GM18867 (cell line): ENCODE measurements around the gene SUGP2.

Experiments
- ATAC-seq: cut with Tn5 transposase; IDR thresholded peaks from one replicate; pipeline ENCODE4 v1.9.1; 2021; ENCODE audit warnings: mild to moderate bottlenecking, moderate library complexity; ENCODE audit not compliant: unreplicated experiment

SUGP2 gene

GRCh38 chr19:18993115-18993514 is 40.2 kb downstream of the SUGP2 start:
- ATAC-seq, result no peak

- ATAC-seq, result no peak
These were observed 40.6 kb downstream of the SUGP2 start for GRCh38 chr19:18992696-18993095.

- no peak for ATAC-seq
These were observed 41.8 kb downstream of the SUGP2 start for GRCh38 chr19:18991468-18991867.

- ATAC-seq, result no peak
These were observed 42.3 kb downstream of the SUGP2 start for GRCh38 chr19:18991006-18991405.

- no peak for ATAC-seq
These were observed 43.1 kb downstream of the SUGP2 start for GRCh38 chr19:18990128-18990708.

GRCh38 chr19:18989316-18989715 is 44.0 kb downstream of the SUGP2 start:
- ATAC-seq, result no peak

- ATAC-seq, result no peak
These were observed 45.9 kb downstream of the SUGP2 start for GRCh38 chr19:18987456-18987855.

GRCh38 chr19:18985257-18985656 is 48.1 kb downstream of the SUGP2 start:
- ATAC-seq, result no peak

- ATAC-seq, result no peak
These were observed 49.1 kb downstream of the SUGP2 start for GRCh38 chr19:18984251-18984650.

GRCh38 chr19:18982669-18983068 is 50.6 kb downstream of the SUGP2 start:
- no peak for ATAC-seq

GRCh38 chr19:18980432-18981020 is 52.8 kb downstream of the SUGP2 start:
- no peak for ATAC-seq

GRCh38 chr19:18978616-18979015 is 54.7 kb downstream of the SUGP2 start:
- ATAC-seq, result no peak

- ATAC-seq, result no peak
These were observed 57.4 kb downstream of the SUGP2 start for GRCh38 chr19:18975869-18976268.

- no peak for ATAC-seq
These were observed 58.3 kb downstream of the SUGP2 start for GRCh38 chr19:18975011-18975410.

- no peak for ATAC-seq
These were observed 60.5 kb downstream of the SUGP2 start for GRCh38 chr19:18972851-18973250.

- no peak for ATAC-seq
These were observed 61.0 kb downstream of the SUGP2 start for GRCh38 chr19:18972301-18972811.

- no peak for ATAC-seq
These were observed 63.2 kb downstream of the SUGP2 start for GRCh38 chr19:18969931-18970659.

GRCh38 chr19:18967358-18968146 is 65.8 kb downstream of the SUGP2 start:
- no peak for ATAC-seq

GRCh38 chr19:18966307-18966706 is 67.0 kb downstream of the SUGP2 start:
- ATAC-seq, result no peak

- no peak for ATAC-seq
These were observed 69.2 kb downstream of the SUGP2 start for GRCh38 chr19:18964121-18964520.
